ENCODE measurements around the gene SLC13A5. TPM values are rescaled to one million over a fixed set of nuclear protein-coding genes. Genes with fewer than 3 reads are reported as not detected.

SLC13A5 gene
- total RNA-seq, 1 experiment from 2014 or later: 3.1 TPM

DNA sequence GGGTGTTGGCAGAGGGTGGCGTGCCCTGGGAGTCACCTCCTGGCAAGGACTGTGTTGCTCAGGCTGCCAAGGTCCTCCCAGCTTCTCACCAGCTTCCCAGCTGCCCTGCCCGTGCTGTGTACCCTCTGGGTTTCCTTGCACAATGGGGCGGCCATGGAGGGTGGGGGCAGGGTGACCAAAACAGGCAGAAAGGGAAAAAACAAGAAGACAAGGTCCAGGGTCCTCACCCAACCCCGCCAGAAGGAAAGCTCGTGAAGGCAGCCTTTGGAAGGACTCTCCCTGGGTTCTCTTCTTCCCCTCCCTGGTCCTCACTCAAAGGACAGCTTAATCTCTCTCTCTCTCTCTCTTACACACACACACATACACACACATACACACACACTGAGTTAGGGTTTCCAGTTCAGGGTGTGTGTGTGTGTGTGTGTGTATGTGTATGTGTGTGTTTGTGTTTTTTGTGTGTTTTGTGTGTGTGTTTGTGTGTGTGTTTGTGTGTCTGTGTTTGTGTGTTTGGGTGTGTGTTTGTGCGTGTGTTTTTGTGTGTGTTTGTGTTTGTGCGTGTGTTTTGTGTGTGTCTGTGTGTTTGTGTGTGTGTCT lies 2.0 kb downstream of the SLC13A5 start:
- CTCF ChIA-PET: no interaction called here
- DNase-seq: no peak
- Mint-ChIP-seq H3K36me3 (ENCODE audit: insufficient read depth, unreplicated experiment) (peaks cover 5% of the 10 kb centered on the region), H3K4me1 (ENCODE audit: low read depth, unreplicated experiment) (peaks cover 9% of the 10 kb centered on the region), H3K27me3 (ENCODE audit: unreplicated experiment) (peaks cover 46% of the 10 kb centered on the region), H3K9me3 (ENCODE audit: low read depth, unreplicated experiment) (no peaks in the 10 kb centered on the region), H3K27ac (ENCODE audit: unreplicated experiment) (no peak overlapping the region), H3K4me3 (ENCODE audit: low read depth, unreplicated experiment) (no peak overlapping the region)
- intact Hi-C loops (cut with micrococcal nuclease; ENCODE audit: unreplicated experiment): no loop called here
- no TSS peak for BruUV-seq (replicated peaks)
- TF ChIP-seq, protein P1, sequence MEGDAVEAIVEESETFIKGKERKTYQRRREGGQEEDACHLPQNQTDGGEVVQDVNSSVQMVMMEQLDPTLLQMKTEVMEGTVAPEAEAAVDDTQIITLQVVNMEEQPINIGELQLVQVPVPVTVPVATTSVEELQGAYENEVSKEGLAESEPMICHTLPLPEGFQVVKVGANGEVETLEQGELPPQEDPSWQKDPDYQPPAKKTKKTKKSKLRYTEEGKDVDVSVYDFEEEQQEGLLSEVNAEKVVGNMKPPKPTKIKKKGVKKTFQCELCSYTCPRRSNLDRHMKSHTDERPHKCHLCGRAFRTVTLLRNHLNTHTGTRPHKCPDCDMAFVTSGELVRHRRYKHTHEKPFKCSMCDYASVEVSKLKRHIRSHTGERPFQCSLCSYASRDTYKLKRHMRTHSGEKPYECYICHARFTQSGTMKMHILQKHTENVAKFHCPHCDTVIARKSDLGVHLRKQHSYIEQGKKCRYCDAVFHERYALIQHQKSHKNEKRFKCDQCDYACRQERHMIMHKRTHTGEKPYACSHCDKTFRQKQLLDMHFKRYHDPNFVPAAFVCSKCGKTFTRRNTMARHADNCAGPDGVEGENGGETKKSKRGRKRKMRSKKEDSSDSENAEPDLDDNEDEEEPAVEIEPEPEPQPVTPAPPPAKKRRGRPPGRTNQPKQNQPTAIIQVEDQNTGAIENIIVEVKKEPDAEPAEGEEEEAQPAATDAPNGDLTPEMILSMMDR (IDR thresholded peaks at IDR 0.05; ENCODE audit: unreplicated experiment): no peak

DNA sequence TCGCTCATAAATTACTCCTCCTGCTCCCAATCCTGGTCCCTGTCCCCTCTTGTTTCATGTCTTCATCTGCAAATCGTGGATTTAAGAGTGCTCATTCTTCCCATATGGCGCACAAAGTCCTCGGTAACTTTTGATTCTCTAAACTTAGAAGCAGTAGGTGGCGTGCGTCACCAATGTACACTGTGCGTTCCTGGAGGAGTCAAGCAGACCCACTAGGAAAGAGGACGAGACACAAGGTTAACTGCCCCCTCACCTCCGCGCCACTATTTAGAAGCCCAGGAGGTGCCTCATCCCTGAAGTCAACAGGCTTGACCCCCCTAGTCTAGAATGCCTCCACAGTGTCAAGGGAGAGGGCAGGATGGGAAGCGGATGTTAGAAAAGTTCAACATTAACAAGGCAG lies 2.9 kb downstream of the SLC13A5 start:
- Mint-ChIP-seq H3K4me3 (ENCODE audit: low read depth, unreplicated experiment) (no peak overlapping the region), H3K27ac (ENCODE audit: unreplicated experiment) (no peak overlapping the region), H3K27me3 (ENCODE audit: unreplicated experiment) (peaks cover 54% of the 10 kb centered on the region), H3K4me1 (ENCODE audit: low read depth, unreplicated experiment) (peaks cover 9% of the 10 kb centered on the region), H3K9me3 (ENCODE audit: low read depth, unreplicated experiment) (no peaks in the 10 kb centered on the region), H3K36me3 (ENCODE audit: insufficient read depth, unreplicated experiment) (peaks cover 5% of the 10 kb centered on the region)
- TF ChIP-seq, protein P1 (IDR thresholded peaks at IDR 0.05; ENCODE audit: unreplicated experiment): no peak
- CTCF ChIA-PET: no interaction called here
- DNase-seq: no peak
- intact Hi-C loops (cut with micrococcal nuclease; ENCODE audit: unreplicated experiment): no loop called here
- BruUV-seq (replicated peaks): no TSS peak

DNA sequence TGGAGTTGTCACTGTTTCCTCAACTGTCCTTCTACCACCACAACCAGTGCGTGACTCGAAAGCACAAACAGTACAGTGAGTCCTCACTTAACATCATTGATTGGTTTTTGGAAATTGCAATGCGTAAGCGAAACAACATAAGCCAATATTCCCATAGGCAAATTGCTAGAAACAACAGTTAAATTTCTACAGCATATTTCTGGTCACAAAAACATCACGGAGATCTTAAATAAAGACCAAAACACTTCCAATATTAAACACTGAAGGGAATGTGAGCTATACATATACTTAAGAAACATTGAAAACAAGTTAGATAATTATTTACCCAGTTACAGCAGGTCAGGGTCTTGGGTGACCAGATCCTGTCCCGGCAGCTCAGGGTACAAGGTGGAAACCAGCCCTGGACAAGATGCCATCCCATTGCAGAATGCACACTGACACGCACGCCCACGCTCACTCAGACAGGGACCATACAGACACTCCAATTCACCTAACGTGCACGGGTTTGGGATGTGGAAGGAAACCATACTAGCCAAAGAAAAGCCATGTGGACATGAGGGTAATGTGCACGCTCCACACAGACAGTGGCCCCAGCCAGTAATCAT lies 4.7 kb downstream of the SLC13A5 start:
- Mint-ChIP-seq H3K9me3 (ENCODE audit: low read depth, unreplicated experiment) (no peaks in the 10 kb centered on the region), H3K4me1 (ENCODE audit: low read depth, unreplicated experiment) (peaks cover 9% of the 10 kb centered on the region), H3K27me3 (ENCODE audit: unreplicated experiment) (peaks cover 63% of the 10 kb centered on the region), H3K27ac (ENCODE audit: unreplicated experiment) (no peak overlapping the region), H3K36me3 (ENCODE audit: insufficient read depth, unreplicated experiment) (peaks cover 5% of the 10 kb centered on the region), H3K4me3 (ENCODE audit: low read depth, unreplicated experiment) (no peak overlapping the region)
- CTCF ChIA-PET: no interaction called here
- no peak for DNase-seq
- intact Hi-C loops (cut with micrococcal nuclease; ENCODE audit: unreplicated experiment): no loop called here
- TF ChIP-seq, protein P1 (IDR thresholded peaks at IDR 0.05; ENCODE audit: unreplicated experiment): no peak
- no TSS peak for BruUV-seq (replicated peaks)

DNA sequence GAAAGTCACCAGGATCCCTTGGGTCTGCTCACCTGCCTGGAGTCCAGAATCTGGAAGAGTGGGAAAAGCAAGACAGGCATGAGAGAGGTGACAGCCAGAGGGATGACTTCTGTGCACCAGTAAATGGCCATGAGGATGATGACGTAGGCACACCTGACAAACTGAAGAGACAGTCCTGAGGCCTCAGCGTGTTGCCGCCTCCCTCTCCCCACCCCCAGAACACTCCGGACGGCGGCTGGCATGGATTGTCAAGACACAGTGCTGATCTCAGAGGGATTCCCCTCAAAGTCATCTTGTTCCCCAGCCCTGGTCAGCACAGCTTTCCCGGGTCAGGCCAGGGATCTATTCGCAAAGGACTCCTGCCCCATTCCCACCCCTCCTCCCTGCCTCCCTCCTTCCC lies 6.2 kb downstream of the SLC13A5 start:
- intact Hi-C loops (cut with micrococcal nuclease; ENCODE audit: unreplicated experiment): no loop called here
- BruUV-seq (replicated peaks): no TSS peak
- peaks cover 5% of the 10 kb centered on the region for H3K36me3 Mint-ChIP-seq (ENCODE audit: insufficient read depth, unreplicated experiment)
- no peak overlapping the region for H3K27ac Mint-ChIP-seq (ENCODE audit: unreplicated experiment)
- H3K4me1 Mint-ChIP-seq (ENCODE audit: low read depth, unreplicated experiment): peaks cover 9% of the 10 kb centered on the region
- CTCF ChIA-PET: no interaction called here
- no peaks in the 10 kb centered on the region for H3K9me3 Mint-ChIP-seq (ENCODE audit: low read depth, unreplicated experiment)
- TF ChIP-seq, protein P1 (IDR thresholded peaks at IDR 0.05; ENCODE audit: unreplicated experiment): no peak
- no peak for DNase-seq
- no peak overlapping the region for H3K4me3 Mint-ChIP-seq (ENCODE audit: low read depth, unreplicated experiment)
- H3K27me3 Mint-ChIP-seq (ENCODE audit: unreplicated experiment): peaks cover 66% of the 10 kb centered on the region
